GM21786 (cell line): ENCODE data around the gene ANKRD10.

ENCODE experiments used
- ATAC-seq: cut with Tn5 transposase; IDR thresholded peaks from one replicate; pipeline ENCODE4 v1.9.1; 2021; ENCODE audit not compliant: unreplicated experiment

ANKRD10 gene

GRCh38 chr13:110945928-110946570, 31.2 kb upstream of the ANKRD10 start:
- ATAC-seq = no peak

GRCh38 chr13:110944968-110945927, 30.4 kb upstream of the ANKRD10 start:
- no peak for ATAC-seq

GRCh38 chr13:110944121-110944967, 29.5 kb upstream of the ANKRD10 start:
- ATAC-seq = peak; percentile 61

- ATAC-seq = peak; percentile 85
Measured at GRCh38 chr13:110942248-110942981, 27.5 kb upstream of the ANKRD10 start.

- no peak for ATAC-seq
Measured at GRCh38 chr13:110938662-110939421, 24.0 kb upstream of the ANKRD10 start.

- ATAC-seq = no peak
Measured at GRCh38 chr13:110937511-110938285, 22.8 kb upstream of the ANKRD10 start.

- ATAC-seq = no peak
Measured at GRCh38 chr13:110936519-110936918, 21.6 kb upstream of the ANKRD10 start.

GRCh38 chr13:110932588-110932987, 17.7 kb upstream of the ANKRD10 start:
- no peak for ATAC-seq

- ATAC-seq = no peak
Measured at GRCh38 chr13:110929104-110929777, 14.4 kb upstream of the ANKRD10 start.

GRCh38 chr13:110925023-110925612, 10.2 kb upstream of the ANKRD10 start:
- no peak for ATAC-seq

- no peak for ATAC-seq
Measured at GRCh38 chr13:110924639-110924934, 9.7 kb upstream of the ANKRD10 start.

GRCh38 chr13:110923777-110924638, 9.1 kb upstream of the ANKRD10 start:
- no peak for ATAC-seq

- no peak for ATAC-seq
Measured at GRCh38 chr13:110923086-110923485, 8.2 kb upstream of the ANKRD10 start.

GRCh38 chr13:110922506-110922905, 7.6 kb upstream of the ANKRD10 start:
- ATAC-seq = no peak

GRCh38 chr13:110921695-110922094, 6.8 kb upstream of the ANKRD10 start:
- no peak for ATAC-seq

- no peak for ATAC-seq
Measured at GRCh38 chr13:110921209-110921608, 6.3 kb upstream of the ANKRD10 start.

- no peak for ATAC-seq
Measured at GRCh38 chr13:110920038-110920437, 5.2 kb upstream of the ANKRD10 start.
